ENCODE results near the gene METTL25.

The METTL25 gene

GRCh38 chr12:82407481-82407880, 49.2 kb downstream of the METTL25 start:
- no peak for DNase-seq

DNA sequence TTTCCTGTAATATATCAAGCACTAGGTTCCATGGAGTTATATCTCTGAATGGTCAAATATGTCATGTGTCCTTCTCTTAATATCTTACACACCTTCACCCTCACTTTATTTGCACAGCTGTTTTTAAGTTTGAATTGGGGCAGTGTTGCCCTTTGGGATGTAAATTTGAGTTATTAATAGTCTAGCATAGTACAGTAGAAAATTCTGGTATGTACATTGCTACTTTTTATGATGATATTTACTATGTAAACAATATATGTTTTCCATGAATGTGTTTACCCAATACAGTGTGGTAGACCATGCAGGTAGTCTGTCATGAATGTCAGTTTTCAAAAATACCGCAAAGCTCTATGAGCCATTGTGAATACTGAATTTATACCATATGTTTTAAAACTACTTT, 50.5 kb downstream of the METTL25 start:
- DNase-seq: no peak

- no peak for DNase-seq
Measured at GRCh38 chr12:82411546-82412230, 53.4 kb downstream of the METTL25 start.

DNA sequence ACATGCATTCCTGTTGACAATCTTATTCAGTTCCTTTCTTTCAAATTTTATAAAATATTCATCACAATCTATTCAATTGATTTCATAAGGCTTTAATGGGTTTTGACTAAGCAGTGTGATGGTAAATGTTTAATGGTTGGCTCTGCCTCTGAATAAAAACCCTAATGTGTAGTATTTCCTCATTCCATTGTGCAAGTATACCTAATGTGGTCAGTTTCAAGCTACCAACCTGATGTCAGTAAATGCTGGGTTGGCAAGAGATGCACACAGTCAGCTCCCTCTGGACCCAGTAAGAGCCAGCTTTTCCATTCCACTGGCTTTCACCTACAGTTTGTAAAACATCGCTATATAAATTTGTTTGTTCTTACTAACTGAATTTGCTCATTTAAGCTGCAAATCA, 53.9 kb downstream of the METTL25 start:
- DNase-seq: no peak

GRCh38 chr12:82414044-82414443, 55.7 kb downstream of the METTL25 start:
- DNase-seq: no peak

- DNase-seq: no peak
Measured at GRCh38 chr12:82414926-82415325, 56.6 kb downstream of the METTL25 start.

DNA sequence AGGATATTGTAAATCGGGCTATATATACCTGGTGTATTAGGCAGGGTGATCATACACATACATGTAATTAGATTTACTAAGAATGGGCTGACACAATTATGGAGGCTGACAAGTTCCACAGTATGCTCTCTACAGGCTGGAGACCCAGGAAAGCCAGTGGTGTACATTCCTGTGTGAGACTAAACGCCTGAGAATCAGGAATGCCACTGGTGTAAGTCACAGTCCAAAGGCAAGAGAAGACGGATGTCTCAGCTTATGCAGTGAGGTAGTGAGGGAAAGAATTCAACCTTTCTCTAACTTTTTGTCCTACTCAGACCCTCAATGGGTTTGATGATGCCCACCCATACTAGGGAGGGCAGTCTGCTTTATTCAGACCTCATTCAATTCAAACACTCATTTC, 57.1 kb downstream of the METTL25 start:
- DNase-seq: no peak

DNA sequence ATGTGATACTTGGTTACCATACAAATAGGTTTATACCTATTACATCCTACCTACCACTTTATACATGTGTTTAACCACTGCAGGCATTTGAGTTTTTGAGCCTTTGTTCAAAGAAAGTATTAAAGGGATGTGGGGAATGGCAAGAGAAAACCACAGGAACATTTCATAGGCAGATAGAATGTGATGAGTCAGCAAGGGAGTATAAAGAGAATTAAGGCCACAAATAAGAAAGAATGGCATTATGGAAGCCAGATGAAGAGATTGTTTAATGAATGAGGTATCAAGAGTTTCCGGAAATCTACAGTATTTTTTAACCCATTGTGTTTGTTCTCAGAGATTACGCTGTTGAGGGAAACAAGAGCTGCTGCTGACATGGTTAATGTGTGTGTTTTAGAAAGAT, 66.9 kb downstream of the METTL25 start:
- DNase-seq: no peak

- DNase-seq: no peak
Measured at GRCh38 chr12:82426081-82426480, 67.8 kb downstream of the METTL25 start.

DNA sequence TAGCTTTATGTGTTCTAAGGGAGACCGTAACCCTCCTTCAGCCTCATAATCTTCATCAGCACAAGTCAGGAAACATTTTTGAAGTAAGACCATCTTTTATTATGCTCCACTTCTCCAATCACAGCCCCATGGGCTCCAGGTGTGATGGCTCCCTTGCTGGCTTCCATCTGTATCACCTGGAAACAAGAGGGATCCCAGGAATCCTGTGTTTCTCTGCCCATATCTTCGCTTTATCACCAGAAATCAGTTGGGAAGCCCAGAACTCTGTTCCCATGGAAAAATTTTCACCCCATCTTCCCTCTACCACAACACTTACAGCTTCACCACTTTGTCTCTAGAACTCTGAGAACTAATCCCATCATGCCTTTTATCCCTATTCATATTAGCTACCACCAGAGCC, 68.3 kb downstream of the METTL25 start:
- DNase-seq: no peak

DNA sequence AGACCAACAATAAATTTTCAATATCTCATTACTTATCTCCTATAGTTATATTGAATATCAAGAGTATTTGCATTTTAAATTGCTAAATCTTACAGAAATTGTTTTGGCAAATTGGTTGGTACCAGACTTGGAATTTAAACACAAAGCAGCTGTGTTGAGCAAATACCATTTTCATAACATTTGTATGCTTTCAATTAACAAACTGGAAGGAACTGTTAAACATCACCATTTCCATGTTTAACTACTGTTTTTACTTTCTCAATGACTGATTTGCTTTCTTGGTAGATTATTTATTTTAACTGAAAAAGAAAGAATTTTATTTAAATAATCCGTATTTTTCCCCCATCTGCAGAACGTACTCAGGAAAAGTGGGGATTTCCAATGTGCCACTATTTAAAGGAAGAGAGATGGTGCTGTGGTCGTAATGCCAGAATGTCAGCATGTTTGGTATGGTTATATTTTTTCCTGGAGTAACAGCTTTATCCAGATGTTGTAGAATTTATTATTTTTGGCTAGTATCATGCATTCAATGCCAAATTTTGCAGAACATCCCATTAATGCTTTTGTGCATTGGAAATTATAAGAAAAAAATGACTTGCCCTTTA, 72.3 kb downstream of the METTL25 start:
- no peak for DNase-seq

- DNase-seq: no peak
Measured at GRCh38 chr12:82434392-82434911, 76.1 kb downstream of the METTL25 start.

DNA sequence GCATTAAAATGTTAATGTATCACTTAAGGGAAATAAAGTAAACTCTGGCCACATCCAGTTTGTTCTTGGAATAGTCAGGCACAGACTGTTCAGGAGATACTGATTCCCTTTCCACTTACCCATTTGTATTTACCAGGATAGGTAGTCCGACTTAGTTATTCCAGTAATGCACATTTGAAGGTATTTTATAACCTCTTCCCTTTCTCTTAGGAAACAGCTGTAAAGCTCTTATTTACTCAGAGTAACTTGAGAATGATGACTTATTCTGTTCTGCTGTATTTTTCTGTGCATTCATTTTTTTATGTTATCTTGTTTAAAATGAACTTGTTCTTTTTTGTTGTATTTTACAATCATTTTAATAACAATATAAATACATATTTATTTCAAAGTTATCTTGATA, 78.0 kb downstream of the METTL25 start:
- DNase-seq: no peak

GRCh38 chr12:82437744-82438143, 79.4 kb downstream of the METTL25 start:
- no peak for DNase-seq

GRCh38 chr12:82438356-82438755, 80.0 kb downstream of the METTL25 start:
- DNase-seq: no peak

DNA sequence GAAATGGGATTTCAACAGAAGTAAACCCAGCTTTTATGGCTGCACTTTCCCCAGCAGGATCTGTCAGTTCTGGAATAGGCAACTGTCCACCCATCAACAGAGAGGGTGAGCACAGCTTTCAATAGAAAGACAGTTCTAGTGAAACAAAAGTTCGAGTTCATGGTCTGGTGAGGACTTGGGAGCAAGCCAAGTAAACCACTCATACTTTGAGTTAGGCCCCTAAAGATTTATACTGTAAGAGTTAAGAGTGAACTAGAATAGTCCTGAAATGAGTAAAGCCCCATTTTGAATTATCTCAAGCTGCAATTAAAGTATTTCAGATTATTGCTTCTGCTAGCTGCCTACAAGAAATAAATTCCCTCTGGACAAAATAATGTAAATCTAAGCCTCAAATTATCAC, 82.6 kb downstream of the METTL25 start:
- no peak for DNase-seq

DNA sequence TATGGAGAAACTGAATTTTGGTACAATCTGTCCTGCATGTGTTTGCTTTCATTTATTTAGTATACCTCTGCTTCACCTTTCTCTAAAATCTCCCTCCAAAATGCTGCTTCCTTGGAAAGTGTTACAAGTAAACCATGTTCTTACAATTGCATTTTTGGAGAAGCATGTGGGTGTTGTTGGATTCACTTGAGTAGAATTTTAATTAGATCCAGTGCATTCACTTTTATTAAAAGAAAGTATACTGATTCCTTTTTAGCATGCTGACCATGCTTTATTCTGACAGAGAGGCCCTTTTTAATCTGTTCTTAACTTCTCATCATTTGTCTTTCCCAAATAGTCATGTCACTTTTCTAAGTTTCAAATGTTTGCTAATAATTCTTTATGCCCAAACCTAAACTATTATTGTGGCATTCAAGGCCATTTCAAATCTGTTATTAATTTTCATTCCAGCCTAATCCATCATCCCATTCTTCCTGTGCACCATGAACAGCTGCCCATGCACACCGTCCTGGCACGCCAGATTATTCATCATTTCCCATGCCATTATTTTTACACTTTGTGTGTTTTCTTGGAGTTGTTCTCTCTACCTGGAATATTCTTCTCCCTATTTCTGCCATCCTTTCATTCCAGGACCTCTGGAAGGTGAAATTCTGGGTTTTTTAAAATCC, 90.7 kb downstream of the METTL25 start:
- DNase-seq: no peak

- no peak for DNase-seq
Measured at GRCh38 chr12:82456633-82457032, 98.3 kb downstream of the METTL25 start.

DNA sequence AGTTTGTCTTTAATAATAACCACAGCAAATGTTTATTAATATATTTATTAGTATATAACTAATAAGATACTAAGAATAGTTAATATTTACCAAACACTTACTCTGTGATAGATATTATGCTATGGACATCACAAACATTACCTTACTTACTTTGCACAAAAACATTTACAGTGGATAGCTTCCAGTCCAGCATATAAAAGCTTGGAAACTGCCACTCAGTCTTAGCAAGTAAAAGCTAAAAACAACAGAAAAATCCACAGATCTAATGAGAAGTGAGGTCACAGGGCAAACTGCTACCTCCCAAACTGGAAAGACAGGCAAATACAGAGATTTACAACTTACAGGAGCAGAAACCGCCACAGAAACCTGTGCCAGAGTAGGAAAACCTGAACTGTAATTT, 99.8 kb downstream of the METTL25 start:
- DNase-seq: no peak

DNA sequence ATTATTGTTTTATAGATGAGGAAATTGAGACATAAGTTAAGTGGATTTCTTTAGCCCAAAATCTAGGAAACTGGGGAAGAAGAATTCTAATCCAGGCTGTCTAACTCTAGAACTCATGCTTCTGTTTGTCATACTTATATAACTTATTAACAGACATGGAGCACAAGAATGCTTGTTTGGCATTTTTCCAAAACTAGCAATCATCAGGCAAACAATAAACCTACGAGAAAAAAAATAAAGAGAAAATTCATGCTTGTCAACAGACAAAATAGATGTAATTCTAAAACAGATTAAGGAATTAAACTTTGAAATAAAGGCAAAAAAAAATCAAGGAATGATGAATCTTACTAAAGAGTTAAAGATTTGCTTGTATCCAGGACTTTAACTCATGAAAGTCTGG, 103.1 kb downstream of the METTL25 start:
- DNase-seq: no peak

DNA sequence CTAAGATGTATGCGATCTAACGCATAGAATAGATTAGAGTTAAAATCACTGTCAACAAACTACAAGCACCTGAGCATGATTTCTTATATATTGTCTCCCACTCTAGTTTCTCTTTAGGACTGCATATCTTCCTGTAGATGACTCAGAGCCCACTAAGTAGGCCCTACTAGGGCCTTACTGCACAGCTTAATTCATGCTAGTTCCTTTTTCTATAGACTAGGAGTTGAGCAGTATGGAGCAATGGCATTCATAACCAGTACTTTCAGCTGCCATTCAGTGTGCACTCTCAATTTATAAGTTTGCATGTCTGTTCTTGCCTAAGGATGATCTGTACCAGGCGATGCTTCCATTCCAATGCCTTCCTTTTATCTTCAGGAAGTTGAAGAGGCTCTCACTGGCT, 103.5 kb downstream of the METTL25 start:
- DNase-seq: no peak

DNA sequence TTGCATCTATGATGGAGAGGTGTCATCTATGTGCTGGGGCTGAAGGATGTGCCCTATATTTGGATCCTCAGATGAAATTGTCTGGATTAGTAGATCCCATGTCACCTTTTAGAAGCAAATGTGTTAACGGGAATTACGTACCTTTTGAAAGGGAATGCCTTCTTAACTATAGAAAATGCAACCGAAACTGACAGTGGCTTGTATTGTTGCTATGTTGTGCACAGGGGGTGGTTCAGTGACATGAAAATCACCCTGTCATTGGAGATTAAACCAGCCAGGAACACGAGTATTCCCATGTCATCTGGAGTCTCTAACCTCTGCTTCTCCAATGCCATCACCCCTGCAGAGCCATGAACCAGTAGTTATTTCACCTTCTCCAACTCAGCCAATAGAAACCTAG, 110.2 kb downstream of the METTL25 start:
- no peak for DNase-seq

DNA sequence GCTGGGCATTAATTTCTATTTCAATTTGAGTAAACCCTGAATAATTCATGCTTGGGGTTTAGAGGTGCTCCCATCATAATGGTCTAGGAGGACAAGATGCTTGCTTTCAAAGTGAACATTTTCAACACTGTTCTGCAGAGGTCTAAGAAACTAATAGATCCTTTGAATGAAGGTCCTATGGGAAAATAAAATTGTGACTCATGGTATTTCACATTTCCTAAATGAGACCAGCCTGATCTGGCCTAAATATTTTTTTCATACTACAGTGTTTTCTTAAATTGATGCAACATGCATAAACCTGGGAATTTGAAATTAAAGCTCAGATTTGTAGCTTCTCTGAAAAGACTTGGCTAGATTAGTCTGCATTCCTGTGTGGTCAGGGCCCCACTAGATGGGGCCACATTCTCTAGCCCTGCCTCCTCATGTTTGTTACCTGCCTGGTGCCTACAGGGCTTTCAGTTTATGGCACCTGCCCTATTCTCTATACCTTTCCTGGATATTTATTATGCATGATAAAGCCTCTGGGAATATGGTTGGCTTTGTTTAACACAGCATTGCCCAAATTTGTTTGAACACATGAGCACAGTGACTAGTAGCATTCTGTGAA, 112.7 kb downstream of the METTL25 start:
- DNase-seq: no peak
